Parathyroid adenoma (tissue), 2 donors: Measurements from ENCODE around the gene TOB1.

ENCODE experiments used
- H2AFZ ChIP-seq: fragments of 300-600 bp; sonication (generic); one replicate; pipeline ENCODE4 v1.7.0; 2017; ENCODE audit warnings: antibody characterized with exemption, mild to moderate bottlenecking
- H3K27ac ChIP-seq: fragments of 300-600 bp; sonication (generic); one replicate; pipeline ENCODE4 v1.7.0; 2017
- H3K27me3 ChIP-seq: fragments of 300-600 bp; sonication (generic); one replicate; pipeline ENCODE4 v1.7.0; 2017; ENCODE audit warnings: low read length; ENCODE audit not compliant: control insufficient read depth, insufficient read depth
- H3K36me3 ChIP-seq: fragments of 300-600 bp; sonication (generic); one replicate; pipeline ENCODE4 v1.7.0; 2017; ENCODE audit warnings: low read length; ENCODE audit not compliant: control insufficient read depth, insufficient read depth
- H3K4me1 ChIP-seq: fragments of 300-600 bp; sonication (generic); one replicate; pipeline ENCODE4 v1.7.0; 2017; ENCODE audit warnings: control low read depth
- H3K4me2 ChIP-seq: fragments of 300-600 bp; sonication (generic); one replicate; pipeline ENCODE4 v1.7.0; 2017; ENCODE audit warnings: low read length
- H3K4me3 ChIP-seq: fragments of 300-600 bp; sonication (generic); one replicate; pipeline ENCODE4 v1.7.0; 2017; ENCODE audit warnings: low read depth, low read length
- H3K79me2 ChIP-seq: fragments of 300-600 bp; sonication (generic); one replicate; pipeline ENCODE4 v1.7.0; 2017; ENCODE audit warnings: control low read depth
- H3K9ac ChIP-seq: fragments of 300-600 bp; sonication (generic); one replicate; pipeline ENCODE4 v1.7.0; 2017; ENCODE audit warnings: mild to moderate bottlenecking
- H3K9me3 ChIP-seq: fragments of 300-600 bp; sonication (generic); one replicate; pipeline ENCODE4 v1.7.0; 2017; ENCODE audit warnings: low read length; ENCODE audit not compliant: control insufficient read depth
- TF ChIP-seq, protein P1 (sequence below): fragments of 300-600 bp; sonication (generic); IDR thresholded peaks from one replicate; pipeline ENCODE4 v1.7.0; 2017; ENCODE audit warnings: antibody characterized with exemption, mild to moderate bottlenecking
- donor health status: primary hyperparathyroidism.

The TOB1 gene

DNA sequence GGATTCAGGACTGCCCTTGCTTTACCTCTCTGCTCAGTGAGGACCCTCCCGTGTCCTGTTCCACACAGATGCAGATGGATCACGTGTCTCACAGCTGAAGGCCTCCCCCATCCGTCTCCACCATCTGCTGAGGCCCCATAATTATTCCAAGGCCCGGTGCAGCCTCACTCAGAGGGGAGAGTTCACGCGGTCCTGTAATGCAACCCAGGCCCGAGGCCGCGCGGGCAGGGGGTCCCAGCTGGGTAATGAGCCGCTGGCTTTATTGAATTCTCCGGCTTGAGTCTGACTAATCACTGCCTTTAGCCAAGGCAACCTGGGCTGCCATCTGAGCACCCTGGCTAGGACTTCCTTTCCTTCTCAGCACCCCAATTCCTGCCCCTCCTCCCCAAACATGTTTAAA lies 35.2 kb downstream of the TOB1 start:
- no peaks in the 10 kb centered on the region for H3K36me3 ChIP-seq
- H3K4me2 ChIP-seq: no peak overlapping the region
- no peaks in the 10 kb centered on the region for H3K4me1 ChIP-seq
- H3K79me2 ChIP-seq: no peaks in the 10 kb centered on the region
- no peaks in the 10 kb centered on the region for H3K27me3 ChIP-seq
- H3K9me3 ChIP-seq: no peaks in the 10 kb centered on the region
- H3K9ac ChIP-seq: no peak overlapping the region
- no peak overlapping the region for H3K27ac ChIP-seq
- H2AFZ ChIP-seq: no peak overlapping the region
- TF ChIP-seq, protein P1, sequence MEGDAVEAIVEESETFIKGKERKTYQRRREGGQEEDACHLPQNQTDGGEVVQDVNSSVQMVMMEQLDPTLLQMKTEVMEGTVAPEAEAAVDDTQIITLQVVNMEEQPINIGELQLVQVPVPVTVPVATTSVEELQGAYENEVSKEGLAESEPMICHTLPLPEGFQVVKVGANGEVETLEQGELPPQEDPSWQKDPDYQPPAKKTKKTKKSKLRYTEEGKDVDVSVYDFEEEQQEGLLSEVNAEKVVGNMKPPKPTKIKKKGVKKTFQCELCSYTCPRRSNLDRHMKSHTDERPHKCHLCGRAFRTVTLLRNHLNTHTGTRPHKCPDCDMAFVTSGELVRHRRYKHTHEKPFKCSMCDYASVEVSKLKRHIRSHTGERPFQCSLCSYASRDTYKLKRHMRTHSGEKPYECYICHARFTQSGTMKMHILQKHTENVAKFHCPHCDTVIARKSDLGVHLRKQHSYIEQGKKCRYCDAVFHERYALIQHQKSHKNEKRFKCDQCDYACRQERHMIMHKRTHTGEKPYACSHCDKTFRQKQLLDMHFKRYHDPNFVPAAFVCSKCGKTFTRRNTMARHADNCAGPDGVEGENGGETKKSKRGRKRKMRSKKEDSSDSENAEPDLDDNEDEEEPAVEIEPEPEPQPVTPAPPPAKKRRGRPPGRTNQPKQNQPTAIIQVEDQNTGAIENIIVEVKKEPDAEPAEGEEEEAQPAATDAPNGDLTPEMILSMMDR: no peak
- H3K4me3 ChIP-seq: no peak overlapping the region

DNA sequence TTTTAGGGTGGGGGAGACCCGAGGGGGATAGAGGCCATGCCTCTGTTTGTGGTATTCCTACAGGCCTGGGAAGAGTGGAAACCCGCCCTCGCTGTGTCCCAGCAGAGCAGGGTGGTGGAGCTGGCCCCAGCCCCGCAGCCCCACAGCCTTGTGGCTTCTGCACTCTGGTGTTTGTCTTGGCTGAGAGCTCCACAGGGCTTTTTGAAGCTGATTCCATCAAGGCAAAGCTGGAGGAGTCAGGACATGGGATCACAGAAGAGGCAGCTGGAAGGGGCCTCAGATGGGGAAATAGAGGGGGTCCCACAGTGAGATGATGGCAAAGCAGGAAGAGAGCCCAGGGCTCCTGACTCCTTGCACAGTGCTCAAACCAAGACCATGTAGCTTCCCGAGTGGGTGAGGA lies 35.8 kb downstream of the TOB1 start:
- H3K36me3 ChIP-seq: no peaks in the 10 kb centered on the region
- no peak overlapping the region for H3K27ac ChIP-seq
- TF ChIP-seq, protein P1: no peak
- no peaks in the 10 kb centered on the region for H3K4me1 ChIP-seq
- no peak overlapping the region for H2AFZ ChIP-seq
- H3K27me3 ChIP-seq: no peaks in the 10 kb centered on the region
- no peak overlapping the region for H3K4me3 ChIP-seq
- H3K79me2 ChIP-seq: no peaks in the 10 kb centered on the region
- no peak overlapping the region for H3K4me2 ChIP-seq
- no peaks in the 10 kb centered on the region for H3K9me3 ChIP-seq
- H3K9ac ChIP-seq: no peak overlapping the region

DNA sequence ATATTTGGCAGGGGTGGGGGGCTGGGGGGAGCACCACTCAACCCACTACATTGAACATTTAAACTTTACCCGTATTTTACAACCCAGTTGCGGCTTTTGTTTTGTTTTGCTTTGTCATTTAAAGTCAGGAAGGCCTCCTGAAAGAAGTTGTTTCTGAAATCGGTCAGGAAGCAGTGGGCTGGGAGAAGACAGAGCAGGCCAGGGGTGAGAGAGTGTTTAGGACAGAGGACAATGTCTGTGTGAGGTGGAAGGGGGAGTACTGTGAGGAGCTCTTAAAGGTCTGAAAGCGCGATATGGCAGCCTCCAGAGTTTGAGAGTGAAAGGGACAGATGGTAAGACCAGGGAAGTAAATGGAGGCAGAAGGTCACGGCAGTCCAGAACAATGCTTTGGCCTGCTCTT lies 36.8 kb downstream of the TOB1 start:
- Histone ChIP-seq H3K4me1 (no peaks in the 10 kb centered on the region), H3K27ac (no peak overlapping the region)

DNA sequence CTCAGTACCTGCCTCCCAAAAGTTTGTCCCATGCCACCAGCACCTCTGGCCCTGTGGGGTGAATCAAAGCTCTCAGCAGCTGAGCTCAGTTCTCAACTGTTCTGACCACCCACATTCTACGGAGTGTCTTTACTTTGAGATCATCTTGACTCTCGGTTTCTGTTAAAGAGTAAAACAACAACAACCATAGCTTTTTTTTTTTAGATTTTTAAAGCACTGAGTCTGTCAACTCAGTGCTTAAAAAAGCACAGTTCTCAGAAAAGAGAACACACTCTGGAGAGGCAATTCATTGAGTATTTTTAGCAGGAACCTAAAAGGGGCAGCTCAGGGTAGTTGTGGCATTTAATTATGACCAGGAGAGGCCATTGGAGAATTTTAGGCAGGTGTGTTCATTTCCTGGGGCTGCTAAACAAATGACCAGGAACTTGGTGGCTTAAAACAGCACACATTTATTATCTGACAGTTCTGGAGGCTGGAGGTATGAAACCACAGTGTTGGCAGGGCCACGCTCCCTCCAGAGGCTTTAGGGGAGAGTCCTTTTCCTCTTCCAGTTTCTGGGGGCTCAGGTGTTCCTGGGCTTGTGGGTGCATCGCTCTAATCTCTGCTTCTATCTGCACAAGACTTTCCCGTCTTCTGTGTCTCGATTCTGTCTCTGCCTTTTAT lies 37.5 kb downstream of the TOB1 start:
- no peak overlapping the region for H3K9ac ChIP-seq
- no peaks in the 10 kb centered on the region for H3K9me3 ChIP-seq
- H3K27me3 ChIP-seq: no peaks in the 10 kb centered on the region
- no peaks in the 10 kb centered on the region for H3K79me2 ChIP-seq
- H3K4me1 ChIP-seq: no peaks in the 10 kb centered on the region
- H3K4me2 ChIP-seq: no peak overlapping the region
- H2AFZ ChIP-seq: no peak overlapping the region
- TF ChIP-seq, protein P1: no peak
- no peak overlapping the region for H3K4me3 ChIP-seq
- no peak overlapping the region for H3K27ac ChIP-seq
- no peaks in the 10 kb centered on the region for H3K36me3 ChIP-seq

More for the DNA sequence above, 36.8 kb downstream of the TOB1 start:
- Histone ChIP-seq H3K9ac (no peak overlapping the region), H3K9me3 (no peaks in the 10 kb centered on the region), H3K4me3 (no peak overlapping the region), H3K4me2 (no peak overlapping the region), H2AFZ (no peak overlapping the region), H3K79me2 (no peaks in the 10 kb centered on the region), H3K36me3 (no peaks in the 10 kb centered on the region), H3K27me3 (no peaks in the 10 kb centered on the region)
- TF ChIP-seq, protein P1: no peak

DNA sequence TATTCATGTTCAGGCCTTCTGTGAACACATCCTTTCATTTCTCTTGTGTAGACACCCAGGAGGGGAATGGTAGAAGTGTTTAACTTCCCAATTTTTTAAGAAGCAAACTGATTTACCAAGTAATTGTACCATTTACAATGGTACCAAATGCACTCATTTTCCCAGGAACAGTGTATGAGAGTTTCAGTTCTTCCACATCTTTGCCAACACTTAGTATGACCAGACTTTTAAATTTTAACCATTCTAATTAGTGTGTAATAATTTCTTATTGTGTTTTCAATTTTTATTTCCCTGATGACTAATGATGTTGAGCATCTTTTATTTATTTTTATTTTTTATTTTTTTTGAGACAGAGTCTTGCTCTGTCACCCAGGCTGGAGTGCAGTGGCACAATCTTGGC lies 41.0 kb downstream of the TOB1 start:
- H3K79me2 ChIP-seq: no peaks in the 10 kb centered on the region
- TF ChIP-seq, protein P1: no peak
- no peaks in the 10 kb centered on the region for H3K4me1 ChIP-seq
- H3K9me3 ChIP-seq: no peaks in the 10 kb centered on the region
- no peak overlapping the region for H3K4me2 ChIP-seq
- no peak overlapping the region for H3K9ac ChIP-seq
- no peaks in the 10 kb centered on the region for H3K36me3 ChIP-seq
- no peak overlapping the region for H3K27ac ChIP-seq
- H2AFZ ChIP-seq: no peak overlapping the region
- no peak overlapping the region for H3K4me3 ChIP-seq
- H3K27me3 ChIP-seq: no peaks in the 10 kb centered on the region
